GM23338 (cell line): ENCODE results near the gene STKLD1. TPM values are rescaled to one million over a fixed set of nuclear protein-coding genes. Genes with fewer than 3 reads are reported as not detected.

Experiments
- ATAC-seq: fragments of 200-7000 bp; cut with Tn5 transposase; 3 replicates; pipeline ENCODE4 v1.9.1; 2020
- DNase-seq: peaks from one replicate; pipeline ENCODE4 v3.0.0-alpha.2; 2015; ENCODE audit warnings: low spot score
- H2AFZ ChIP-seq: fragments of 200-600 bp; sonication (generic); 2 replicates; pipeline ENCODE4 v1.8.0; 2016; ENCODE audit warnings: antibody characterized with exemption, mild to moderate bottlenecking, moderate library complexity
- H3F3A ChIP-seq: fragments of 200-600 bp; sonication (generic); replicated peaks from 2 replicates; pipeline ENCODE4 v1.8.0; 2017; ENCODE audit warnings: antibody characterized with exemption, mixed run types, low read depth
- H3K27ac ChIP-seq: fragments of 200-600 bp; sonication (generic); 2 replicates; pipeline ENCODE4 v1.6.1; 2016; ENCODE audit warnings: low read depth
- H3K27me3 ChIP-seq: fragments of 200-600 bp; sonication (generic); 2 replicates; pipeline ENCODE4 v1.8.0; 2016; ENCODE audit warnings: mild to moderate bottlenecking, mixed run types, moderate library complexity; ENCODE audit not compliant: insufficient read depth
- H3K36me3 ChIP-seq: fragments of 200-600 bp; sonication (generic); 2 replicates; pipeline ENCODE4 v1.8.0; 2016; ENCODE audit warnings: mild to moderate bottlenecking; ENCODE audit not compliant: insufficient read depth
- H3K4me1 ChIP-seq: fragments of 200-600 bp; sonication (generic); 2 replicates; pipeline ENCODE4 v1.8.0; 2016; ENCODE audit warnings: mild to moderate bottlenecking, moderate library complexity; ENCODE audit not compliant: insufficient read depth
- H3K4me2 ChIP-seq: fragments of 200-600 bp; sonication (generic); 2 replicates; pipeline ENCODE4 v1.7.1; 2017; ENCODE audit warnings: mixed run types
- H3K4me3 ChIP-seq: fragments of 200-600 bp; sonication (generic); 2 replicates; pipeline ENCODE4 v1.6.1; 2016; ENCODE audit warnings: mixed run types
- H3K79me2 ChIP-seq: fragments of 200-600 bp; sonication (generic); replicated peaks from 2 replicates; pipeline ENCODE4 v1.8.0; 2017; ENCODE audit warnings: mild to moderate bottlenecking; ENCODE audit not compliant: insufficient read depth
- H3K9me2 ChIP-seq: fragments of 200-600 bp; sonication (generic); 2 replicates; pipeline ENCODE4 v1.8.0; 2017; ENCODE audit not compliant: insufficient read depth
- H4K20me1 ChIP-seq: fragments of 200-600 bp; sonication (generic); replicated peaks from 2 replicates; pipeline ENCODE4 v1.8.0; 2017; ENCODE audit warnings: mild to moderate bottlenecking; ENCODE audit not compliant: insufficient read depth
- H3K27ac Mint-ChIP-seq: 2 replicates; pipeline ENCODE4 v1.8.0; 2020; ENCODE audit warnings: inconsistent platforms, mild to moderate bottlenecking, moderate library complexity, mixed read lengths
- H3K27me3 Mint-ChIP-seq: 3 replicates; pipeline ENCODE4 v1.8.0; 2022; ENCODE audit warnings: low read depth, mild to moderate bottlenecking, moderate library complexity, mixed read lengths, inconsistent platforms; ENCODE audit not compliant: insufficient read depth, poor library complexity
- H3K36me3 Mint-ChIP-seq: 3 replicates; pipeline ENCODE4 v1.8.0; 2021; ENCODE audit warnings: low read depth, mild to moderate bottlenecking, inconsistent platforms, moderate library complexity, mixed read lengths
- H3K4me1 Mint-ChIP-seq: 3 replicates; pipeline ENCODE4 v1.8.0; 2020; ENCODE audit warnings: mild to moderate bottlenecking, inconsistent platforms, mixed read lengths
- H3K4me3 Mint-ChIP-seq: 3 replicates; pipeline ENCODE4 v1.8.0; 2021; ENCODE audit warnings: moderate library complexity, mild to moderate bottlenecking, inconsistent platforms, mixed read lengths
- H3K9me3 Mint-ChIP-seq: 3 replicates; pipeline ENCODE4 v1.8.0; 2020; ENCODE audit warnings: moderate library complexity, mild to moderate bottlenecking, inconsistent platforms, mixed read lengths
- CREB1 ChIP-seq: fragments of 250-450 bp; sonication (Bioruptor Pico); IDR thresholded peaks from 2 replicates; pipeline ENCODE4 v1.5.0; 2020; ENCODE audit warnings: low read depth, mild to moderate bottlenecking, moderate library complexity
- CTCF ChIP-seq, 2 experiments: fragments of 200-600 bp in 1 of 2; sonication (generic) in 1 of 2; conservative IDR thresholded peaks; 2 replicates each; pipeline versions ENCODE4 v1.5.1 to v1.6.1; 2016 to 2017; ENCODE audit warnings: antibody characterized with exemption in 2 of 2, low read depth in 2 of 2, mild to moderate bottlenecking in 2 of 2, moderate library complexity in 1 of 2
- ETS1 ChIP-seq: IDR thresholded peaks from 2 replicates; pipeline ENCODE4 v1.6.1; 2016; ENCODE audit warnings: antibody characterized with exemption
- EZH2phosphoT487 ChIP-seq: fragments of 200-600 bp; sonication (generic); IDR thresholded peaks from one replicate; pipeline ENCODE4 v1.8.1; 2018; ENCODE audit warnings: antibody characterized with exemption; ENCODE audit not compliant: unreplicated experiment
- JUNB ChIP-seq: IDR thresholded peaks from one replicate; pipeline ENCODE4 v1.6.1; 2016; ENCODE audit warnings: antibody characterized with exemption; ENCODE audit not compliant: unreplicated experiment
- NANOG ChIP-seq: IDR thresholded peaks from 2 replicates; pipeline ENCODE4 v1.6.1; 2016; ENCODE audit warnings: antibody characterized with exemption, borderline replicate concordance
- POLR2AphosphoS5 ChIP-seq: IDR thresholded peaks from 2 replicates; pipeline ENCODE4 v1.6.1; 2016; ENCODE audit warnings: antibody characterized with exemption, low read depth
- STAT1 ChIP-seq: IDR thresholded peaks from one replicate; pipeline ENCODE4 v1.6.1; 2016; ENCODE audit warnings: antibody characterized with exemption; ENCODE audit not compliant: unreplicated experiment
- ZNF114 ChIP-seq: fragments of 250-450 bp; sonication (Bioruptor Pico); IDR thresholded peaks from 2 replicates; pipeline ENCODE4 v1.5.0; 2020; ENCODE audit warnings: mild to moderate bottlenecking, moderate library complexity
- ZNF331 ChIP-seq: fragments of 250-450 bp; sonication (Bioruptor Pico); IDR thresholded peaks from 2 replicates; pipeline ENCODE4 v1.5.0; 2020; ENCODE audit warnings: low read depth, mild to moderate bottlenecking, moderate library complexity
- polyA plus RNA-seq: library from polyadenylated mRNA; unstranded; fragments of >200 nt; fragmentation: Nextera tagmentation; extraction: Ambion mirVana; gene quantifications from 2 replicates; pipeline ENCODE4 v1.2.1, GENCODE V29; 2016
- total RNA-seq: library from RNA; depleted of rRNA; stranded (reverse); fragments of >200 nt; shearing (Covaris generic); gene quantifications from 2 replicates; pipeline ENCODE4 v1.2.3, GENCODE V29; 2014
- TF ChIP-seq, protein P1 (sequence below): IDR thresholded peaks from one replicate; pipeline ENCODE4 v1.6.1; 2018; ENCODE audit warnings: antibody characterized with exemption; ENCODE audit not compliant: unreplicated experiment

STKLD1 gene
- total and polyA plus RNA-seq, 2 experiments from 2014 or later: 0.57 TPM; not detected in 1

DNA sequence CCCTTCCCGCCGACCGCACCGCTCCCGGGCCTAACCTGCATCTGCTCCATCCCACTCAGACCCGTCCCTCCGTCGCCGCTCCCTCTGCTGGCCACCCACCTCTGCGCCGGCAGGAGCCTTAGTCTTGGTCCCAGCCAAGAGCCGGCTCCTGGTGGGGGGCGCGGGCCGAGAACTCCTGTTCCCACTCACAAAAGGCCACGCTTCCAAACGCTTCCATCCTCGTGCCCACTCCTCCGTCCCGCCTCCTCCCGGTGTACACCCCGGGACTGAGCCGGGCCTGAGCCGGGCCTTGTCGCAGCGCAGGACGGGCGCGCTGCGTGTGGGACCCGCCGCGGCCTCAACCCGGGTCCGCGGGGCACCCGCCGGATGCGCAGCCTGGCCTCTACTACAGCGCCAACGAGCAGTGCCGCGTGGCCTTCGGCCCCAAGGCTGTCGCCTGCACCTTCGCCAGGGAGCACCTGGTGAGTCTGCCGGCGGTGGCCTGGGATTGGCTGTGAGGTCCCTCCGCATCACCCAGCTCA lies 53.5 kb downstream of the STKLD1 start:
- Histone ChIP-seq H3K79me2 (no peaks in the 10 kb centered on the region), H3K4me3 (peak overlapping the region; percentile 70), H3F3A (peaks cover 6% of the 10 kb centered on the region), H3K36me3 (no peaks in the 10 kb centered on the region), H4K20me1 (no peaks in the 10 kb centered on the region), H3K4me2 (peak overlapping the region; percentile 80), H3K27me3 (peaks cover 6% of the 10 kb centered on the region), H3K27ac (no peak overlapping the region), H3K9me2 (no peaks in the 10 kb centered on the region), H3K4me1 (peaks cover 4% of the 10 kb centered on the region; the same call in 1 of the 2 replicates), H2AFZ (peak overlapping the region; percentile 93)
- TF ChIP-seq CTCF (conservative IDR thresholded peaks at IDR 0.05; ENCODE audit: low read depth in 2 of 2): peak; percentile 59 to 66
- TF ChIP-seq ZNF114: no peak
- TF ChIP-seq CREB1 (CRISPR knock-in tag): no peak
- peak; percentile 38 for TF ChIP-seq POLR2AphosphoS5
- Mint-ChIP-seq H3K27ac (no peak overlapping the region), H3K4me1 (peaks cover 7% of the 10 kb centered on the region; the same call in 2 of the 3 replicates), H3K4me3 (peak overlapping the region; percentile 67), H3K36me3 (peaks cover 13% of the 10 kb centered on the region), H3K9me3 (peaks cover 15% of the 10 kb centered on the region; the same call in 2 of the 3 replicates), H3K27me3 (peaks cover 20% of the 10 kb centered on the region)
- ATAC-seq (peak; percentile 82), DNase-seq (peak; percentile 92)

DNA sequence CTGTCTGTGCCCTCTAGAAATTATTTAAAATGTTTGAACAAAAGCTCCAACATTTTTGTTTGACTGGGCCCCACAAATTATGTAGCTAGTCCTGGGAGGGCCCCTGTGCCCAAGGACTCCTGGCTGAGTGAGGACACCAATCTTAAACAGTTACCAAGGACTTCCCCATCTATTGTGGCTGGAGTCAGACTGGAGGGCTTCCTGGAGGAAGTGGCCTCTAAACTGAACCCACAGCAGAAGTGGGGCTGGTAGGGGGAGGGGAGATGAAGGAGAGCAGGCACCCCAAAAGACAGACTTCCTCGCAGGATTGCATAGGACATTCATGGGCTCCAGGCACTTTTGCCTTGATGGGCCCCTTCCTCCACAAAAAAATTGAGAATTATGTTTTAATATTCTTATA lies 54.1 kb downstream of the STKLD1 start:
- Mint-ChIP-seq H3K36me3 (peaks cover 13% of the 10 kb centered on the region), H3K4me3 (peak overlapping the region; percentile 67), H3K4me1 (peaks cover 7% of the 10 kb centered on the region; the same call in 2 of the 3 replicates), H3K27me3 (peaks cover 20% of the 10 kb centered on the region), H3K9me3 (peaks cover 15% of the 10 kb centered on the region; the same call in 2 of the 3 replicates), H3K27ac (no peak overlapping the region)
- no peak for DNase-seq
- no peak for ATAC-seq
- Histone ChIP-seq H3K27me3 (peaks cover 6% of the 10 kb centered on the region), H3K4me1 (peaks cover 4% of the 10 kb centered on the region; the same call in 1 of the 2 replicates), H3K79me2 (no peaks in the 10 kb centered on the region), H3K27ac (no peak overlapping the region), H3K36me3 (no peaks in the 10 kb centered on the region), H3K9me2 (no peaks in the 10 kb centered on the region), H3F3A (peaks cover 6% of the 10 kb centered on the region), H3K4me3 (peak overlapping the region; percentile 70), H4K20me1 (no peaks in the 10 kb centered on the region), H3K4me2 (peak overlapping the region; percentile 80), H2AFZ (peak overlapping the region; percentile 93)
- no peak for TF ChIP-seq EZH2phosphoT487
- TF ChIP-seq POLR2AphosphoS5: no peak
- no peak for TF ChIP-seq ZNF114
- TF ChIP-seq ZNF331 (CRISPR knock-in tag): no peak
- TF ChIP-seq ETS1: no peak
- TF ChIP-seq NANOG: no peak
- TF ChIP-seq, protein P1, sequence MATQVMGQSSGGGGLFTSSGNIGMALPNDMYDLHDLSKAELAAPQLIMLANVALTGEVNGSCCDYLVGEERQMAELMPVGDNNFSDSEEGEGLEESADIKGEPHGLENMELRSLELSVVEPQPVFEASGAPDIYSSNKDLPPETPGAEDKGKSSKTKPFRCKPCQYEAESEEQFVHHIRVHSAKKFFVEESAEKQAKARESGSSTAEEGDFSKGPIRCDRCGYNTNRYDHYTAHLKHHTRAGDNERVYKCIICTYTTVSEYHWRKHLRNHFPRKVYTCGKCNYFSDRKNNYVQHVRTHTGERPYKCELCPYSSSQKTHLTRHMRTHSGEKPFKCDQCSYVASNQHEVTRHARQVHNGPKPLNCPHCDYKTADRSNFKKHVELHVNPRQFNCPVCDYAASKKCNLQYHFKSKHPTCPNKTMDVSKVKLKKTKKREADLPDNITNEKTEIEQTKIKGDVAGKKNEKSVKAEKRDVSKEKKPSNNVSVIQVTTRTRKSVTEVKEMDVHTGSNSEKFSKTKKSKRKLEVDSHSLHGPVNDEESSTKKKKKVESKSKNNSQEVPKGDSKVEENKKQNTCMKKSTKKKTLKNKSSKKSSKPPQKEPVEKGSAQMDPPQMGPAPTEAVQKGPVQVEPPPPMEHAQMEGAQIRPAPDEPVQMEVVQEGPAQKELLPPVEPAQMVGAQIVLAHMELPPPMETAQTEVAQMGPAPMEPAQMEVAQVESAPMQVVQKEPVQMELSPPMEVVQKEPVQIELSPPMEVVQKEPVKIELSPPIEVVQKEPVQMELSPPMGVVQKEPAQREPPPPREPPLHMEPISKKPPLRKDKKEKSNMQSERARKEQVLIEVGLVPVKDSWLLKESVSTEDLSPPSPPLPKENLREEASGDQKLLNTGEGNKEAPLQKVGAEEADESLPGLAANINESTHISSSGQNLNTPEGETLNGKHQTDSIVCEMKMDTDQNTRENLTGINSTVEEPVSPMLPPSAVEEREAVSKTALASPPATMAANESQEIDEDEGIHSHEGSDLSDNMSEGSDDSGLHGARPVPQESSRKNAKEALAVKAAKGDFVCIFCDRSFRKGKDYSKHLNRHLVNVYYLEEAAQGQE: no peak
- no peak for TF ChIP-seq JUNB
- no peak for TF ChIP-seq STAT1
- TF ChIP-seq CREB1 (CRISPR knock-in tag): no peak
